Measurements from ENCODE around the gene RNF220. TPM values are rescaled to one million over a fixed set of nuclear protein-coding genes. Genes with fewer than 3 reads are reported as not detected.

Gene RNF220
- total RNA-seq, 4 donors from 2014 or later: 54.2 to 94.0 (median 88.8) TPM

DNA sequence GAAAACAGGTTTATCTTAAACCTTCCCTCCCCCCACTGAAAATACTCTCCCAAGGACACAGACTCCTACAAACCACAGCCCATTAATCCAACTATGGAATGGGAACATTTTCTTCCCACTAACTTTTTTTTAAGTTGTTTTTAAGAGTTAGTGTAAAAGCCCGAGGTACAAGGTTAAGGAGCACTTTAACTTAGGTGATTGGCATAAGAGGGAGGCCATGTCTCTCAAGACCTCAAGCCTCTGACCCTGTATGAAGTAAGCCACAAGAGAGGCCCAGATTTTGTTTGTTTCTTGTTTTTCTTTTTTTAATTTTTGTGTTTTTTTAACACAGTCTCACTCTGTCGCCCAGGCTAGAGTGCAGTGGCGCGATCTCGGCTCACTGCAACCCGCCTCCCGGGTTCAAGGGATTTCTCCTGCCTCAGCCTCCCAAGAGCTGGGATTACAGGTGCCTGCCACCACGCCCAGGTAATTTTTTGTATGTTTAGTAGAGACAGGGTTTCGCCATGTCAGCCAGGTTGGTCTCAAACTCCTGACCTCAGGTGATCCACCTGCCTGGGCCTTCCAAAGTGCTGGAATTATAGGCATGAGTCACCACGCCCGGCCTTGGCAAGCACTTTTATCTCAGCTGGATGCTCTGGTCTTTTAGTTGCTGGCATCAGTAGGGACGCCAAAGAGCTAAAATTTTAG is 283.8 kb downstream of the RNF220 start:
- TF ChIP-seq, protein P1, sequence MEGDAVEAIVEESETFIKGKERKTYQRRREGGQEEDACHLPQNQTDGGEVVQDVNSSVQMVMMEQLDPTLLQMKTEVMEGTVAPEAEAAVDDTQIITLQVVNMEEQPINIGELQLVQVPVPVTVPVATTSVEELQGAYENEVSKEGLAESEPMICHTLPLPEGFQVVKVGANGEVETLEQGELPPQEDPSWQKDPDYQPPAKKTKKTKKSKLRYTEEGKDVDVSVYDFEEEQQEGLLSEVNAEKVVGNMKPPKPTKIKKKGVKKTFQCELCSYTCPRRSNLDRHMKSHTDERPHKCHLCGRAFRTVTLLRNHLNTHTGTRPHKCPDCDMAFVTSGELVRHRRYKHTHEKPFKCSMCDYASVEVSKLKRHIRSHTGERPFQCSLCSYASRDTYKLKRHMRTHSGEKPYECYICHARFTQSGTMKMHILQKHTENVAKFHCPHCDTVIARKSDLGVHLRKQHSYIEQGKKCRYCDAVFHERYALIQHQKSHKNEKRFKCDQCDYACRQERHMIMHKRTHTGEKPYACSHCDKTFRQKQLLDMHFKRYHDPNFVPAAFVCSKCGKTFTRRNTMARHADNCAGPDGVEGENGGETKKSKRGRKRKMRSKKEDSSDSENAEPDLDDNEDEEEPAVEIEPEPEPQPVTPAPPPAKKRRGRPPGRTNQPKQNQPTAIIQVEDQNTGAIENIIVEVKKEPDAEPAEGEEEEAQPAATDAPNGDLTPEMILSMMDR (IDR thresholded peaks at IDR 0.05): no peak
- DNase-seq (ENCODE audit: low spot score): no peak

DNA sequence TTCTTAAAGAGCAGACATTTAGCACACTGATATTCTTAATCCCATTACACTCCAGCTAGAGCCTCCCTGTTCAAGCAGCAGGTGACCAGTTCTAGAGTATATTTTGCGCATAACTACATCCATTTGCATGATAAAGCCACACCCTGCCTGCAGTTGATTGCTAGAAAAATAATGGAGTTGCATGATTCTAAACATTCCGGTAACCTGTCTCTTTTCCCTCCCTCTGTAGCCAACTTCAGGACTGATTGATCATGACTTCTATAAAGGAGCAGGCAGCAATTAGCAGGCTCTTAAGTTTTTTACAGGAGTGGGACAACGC is 284.4 kb downstream of the RNF220 start:
- DNase-seq (ENCODE audit: low spot score) (no peak), ATAC-seq (ENCODE audit: low FRiP score) (no peak)
- TF ChIP-seq, protein P1 (IDR thresholded peaks at IDR 0.05): no peak

More for the DNA sequence above, 283.8 kb downstream of the RNF220 start:
- ATAC-seq (ENCODE audit: low FRiP score): no peak

DNA sequence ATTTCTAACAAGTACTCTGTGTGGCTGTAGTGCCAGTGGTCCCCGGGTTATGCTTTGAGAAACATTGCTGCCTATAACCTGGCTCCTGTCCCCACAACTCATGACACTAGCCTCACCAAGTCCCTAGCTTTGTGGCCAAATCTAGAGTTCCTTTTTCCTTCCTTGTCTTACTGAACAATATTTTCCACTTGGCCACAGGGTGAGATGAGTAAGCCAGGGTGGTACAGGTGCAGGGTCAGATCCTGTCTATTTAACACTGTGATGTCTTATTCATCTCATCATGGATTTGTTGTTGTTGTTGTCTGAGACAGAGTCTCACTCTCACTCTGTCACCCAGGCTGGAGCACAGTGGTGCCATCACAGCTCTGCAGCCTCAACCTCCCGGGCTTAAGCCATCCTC is 288.1 kb downstream of the RNF220 start:
- DNase-seq (ENCODE audit: low spot score) (no peak), ATAC-seq (ENCODE audit: low FRiP score) (no peak)
- TF ChIP-seq, protein P1 (IDR thresholded peaks at IDR 0.05): no peak

GRCh38 chr1:44693900-44694299 is 288.8 kb downstream of the RNF220 start:
- TF ChIP-seq, protein P1 (IDR thresholded peaks at IDR 0.05): no peak
- DNase-seq (ENCODE audit: low spot score): no peak
- no peak for ATAC-seq (ENCODE audit: low FRiP score)

GRCh38 chr1:44694863-44695478 is 289.9 kb downstream of the RNF220 start:
- no peak for DNase-seq (ENCODE audit: low spot score)
- no peak for ATAC-seq (ENCODE audit: low FRiP score)
- TF ChIP-seq, protein P1 (IDR thresholded peaks at IDR 0.05): no peak

GRCh38 chr1:44695671-44696070 is 290.6 kb downstream of the RNF220 start:
- TF ChIP-seq, protein P1 (IDR thresholded peaks at IDR 0.05): no peak
- DNase-seq (ENCODE audit: low spot score) (no peak), ATAC-seq (ENCODE audit: low FRiP score) (no peak)

DNA sequence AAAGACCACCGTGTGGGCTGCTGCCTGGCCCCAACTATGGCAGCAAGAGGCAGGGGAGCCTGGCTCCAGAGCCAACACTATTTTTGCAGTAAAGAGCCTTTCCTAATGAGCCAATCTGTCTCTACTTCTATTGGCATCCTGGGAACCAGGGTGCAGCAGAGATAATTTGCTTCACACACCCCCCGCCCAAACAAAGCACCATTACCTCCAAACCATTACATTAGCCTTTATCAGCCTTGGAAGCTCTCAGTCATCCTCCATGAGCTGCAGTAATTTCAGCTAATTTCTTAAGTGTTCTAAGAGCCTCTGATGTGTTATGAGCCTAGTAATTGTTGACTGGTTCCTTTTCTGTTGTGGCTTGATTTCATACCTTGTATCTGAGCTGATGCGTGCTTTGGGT is 291.0 kb downstream of the RNF220 start:
- ATAC-seq (ENCODE audit: low FRiP score) (no peak), DNase-seq (ENCODE audit: low spot score) (no peak)
- TF ChIP-seq, protein P1 (IDR thresholded peaks at IDR 0.05): no peak

Data from omental fat pad (tissue), 4 donors.